PFSK-1 (cell line): ENCODE data around the gene UBAC2.

Source experiments
- FOXP2 ChIP-seq: optimal IDR thresholded peaks from 2 replicates; pipeline ENCODE3; 2011; ENCODE audit warnings: borderline replicate concordance, control low read depth, inconsistent platforms; ENCODE audit not compliant: insufficient read depth; ENCODE audit errors: extremely low read length, extremely low read depth
- POLR2AphosphoS5 ChIP-seq: IDR thresholded peaks from 2 replicates; pipeline ENCODE4 v1.6.1; 2012; ENCODE audit warnings: low read depth, mild to moderate bottlenecking, control low read depth, low read length, moderate library complexity
- REST ChIP-seq, 2 experiments: IDR thresholded peaks; 2 replicates each; pipeline versions ENCODE4 v1.6.1 to v1.8.0; 2011 to 2012; ENCODE audit warnings: low read depth in 2 of 2, low read length in 2 of 2, control low read depth in 1 of 2, inconsistent platforms in 1 of 2, mild to moderate bottlenecking in 1 of 2, moderate library complexity in 1 of 2; ENCODE audit not compliant: insufficient read depth in 1 of 2
- SIN3A ChIP-seq: IDR thresholded peaks from 2 replicates; pipeline ENCODE4 v1.6.1; 2012; ENCODE audit warnings: mild to moderate bottlenecking, low read length, moderate library complexity, borderline replicate concordance; ENCODE audit not compliant: insufficient read depth
- TAF1 ChIP-seq: IDR thresholded peaks from 2 replicates; pipeline ENCODE4 v1.6.1; 2012; ENCODE audit warnings: low read length, control low read depth, borderline replicate concordance; ENCODE audit not compliant: insufficient read depth

Gene UBAC2

GRCh38 chr13:99295488-99296252 is 95.0 kb downstream of the UBAC2 start:
- no peak for TF ChIP-seq FOXP2
- TF ChIP-seq TAF1, result no peak
- TF ChIP-seq SIN3A, result no peak
- TF ChIP-seq POLR2AphosphoS5, result no peak
- TF ChIP-seq REST (IDR thresholded peaks at IDR 0.05; ENCODE audit: insufficient read depth in 1 of 2, low read depth in 2 of 2, low read length in 2 of 2), result no peak

GRCh38 chr13:99296398-99296797 is 95.7 kb downstream of the UBAC2 start:
- TF ChIP-seq FOXP2 (no peak), REST (IDR thresholded peaks at IDR 0.05; ENCODE audit: insufficient read depth in 1 of 2, low read depth in 2 of 2, low read length in 2 of 2) (no peak), SIN3A (no peak), POLR2AphosphoS5 (no peak), TAF1 (no peak)

- TF ChIP-seq TAF1 (no peak), FOXP2 (no peak), REST (IDR thresholded peaks at IDR 0.05; ENCODE audit: insufficient read depth in 1 of 2, low read depth in 2 of 2, low read length in 2 of 2) (no peak), POLR2AphosphoS5 (no peak), SIN3A (no peak)
Observed at GRCh38 chr13:99297331-99297730, 96.7 kb downstream of the UBAC2 start.

GRCh38 chr13:99298056-99298455 is 97.4 kb downstream of the UBAC2 start:
- TF ChIP-seq SIN3A (no peak), POLR2AphosphoS5 (no peak), TAF1 (no peak), REST (IDR thresholded peaks at IDR 0.05; ENCODE audit: insufficient read depth in 1 of 2, low read depth in 2 of 2, low read length in 2 of 2) (no peak), FOXP2 (no peak)
